Myocyte (in vitro differentiated cells): ENCODE data around the gene DAZAP1. TPM values are rescaled to one million over a fixed set of nuclear protein-coding genes. Genes with fewer than 3 reads are reported as not detected.

Source experiments
- DNase-seq: peaks from one replicate; pipeline ENCODE4 v3.0.0-alpha.2; 2012; ENCODE audit warnings: low read depth
- total RNA-seq: library from RNA; depleted of rRNA; stranded (reverse); fragments of >200 nt; gene quantifications from 2 replicates; pipeline ENCODE4 v1.2.3, GENCODE V29; 2014

Gene DAZAP1
- total RNA-seq, 1 donor from 2014 or later = 61.5 TPM

DNA sequence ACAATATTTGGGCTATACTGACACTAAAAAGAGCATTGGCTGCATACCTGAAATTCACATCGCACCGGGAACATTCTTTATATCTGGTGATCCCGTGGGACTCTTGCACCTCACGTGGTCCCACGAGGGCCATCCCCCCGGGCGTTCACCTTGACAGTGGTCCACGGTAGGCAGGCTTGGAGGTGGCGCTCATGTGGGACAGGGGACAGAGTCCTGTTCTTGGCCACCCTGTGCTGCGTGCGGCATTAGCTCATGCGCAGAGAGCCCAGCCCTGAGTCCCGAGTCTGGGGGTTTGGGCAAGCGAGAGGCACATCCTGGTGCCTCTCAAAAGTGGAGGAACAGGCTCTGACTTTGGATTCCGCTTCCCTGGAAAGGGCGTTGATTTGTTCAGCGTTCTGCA is 13.5 kb upstream of the DAZAP1 start:
- DNase-seq = no peak

DNA sequence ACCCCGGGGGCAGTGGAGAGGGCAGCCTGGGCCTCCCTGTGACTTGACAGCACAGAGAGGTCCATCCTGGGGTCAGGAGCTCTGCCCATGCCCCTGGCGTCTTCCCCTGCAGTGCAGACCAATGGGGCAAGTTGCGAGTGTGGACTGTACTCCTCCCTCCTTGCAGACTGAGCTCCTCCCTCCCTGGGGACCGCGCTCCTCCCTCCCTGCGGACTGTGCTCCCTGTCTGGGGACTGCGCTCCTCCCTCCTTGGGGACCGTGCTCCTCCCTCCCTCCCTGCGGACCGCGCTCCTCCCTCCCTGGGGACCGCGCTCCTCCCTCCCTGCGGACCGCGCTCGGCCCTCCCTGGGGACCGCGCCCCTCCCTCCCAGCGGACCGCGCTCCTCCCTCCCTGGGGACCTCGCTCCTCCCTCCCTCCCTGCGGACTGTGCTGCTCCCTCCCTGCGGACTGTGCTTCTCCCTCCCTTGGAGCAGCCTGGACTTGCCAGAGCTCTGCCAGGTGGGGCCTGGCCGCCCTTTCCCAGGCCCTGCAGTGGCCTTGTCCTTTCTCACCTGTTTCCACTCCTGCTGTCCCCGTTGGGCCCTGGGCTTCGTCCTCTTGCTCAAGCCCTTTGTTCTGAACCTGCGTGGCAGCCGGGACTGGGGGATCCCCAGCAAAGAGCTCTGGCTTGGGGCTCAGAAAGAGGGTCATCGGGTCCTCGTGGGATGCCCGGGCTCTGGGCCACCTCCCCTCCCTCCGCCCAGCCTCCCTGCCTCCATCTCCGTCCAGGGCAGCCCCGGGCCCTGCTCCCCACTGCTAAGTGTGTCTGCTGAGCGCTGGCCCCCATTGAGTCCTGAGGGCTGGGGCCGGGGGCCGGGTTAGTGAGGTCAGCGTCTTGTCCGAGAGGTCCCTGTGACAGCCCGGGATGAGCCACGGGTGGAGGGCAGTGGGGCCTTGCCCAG is 12.9 kb upstream of the DAZAP1 start:
- DNase-seq = no peak

DNA sequence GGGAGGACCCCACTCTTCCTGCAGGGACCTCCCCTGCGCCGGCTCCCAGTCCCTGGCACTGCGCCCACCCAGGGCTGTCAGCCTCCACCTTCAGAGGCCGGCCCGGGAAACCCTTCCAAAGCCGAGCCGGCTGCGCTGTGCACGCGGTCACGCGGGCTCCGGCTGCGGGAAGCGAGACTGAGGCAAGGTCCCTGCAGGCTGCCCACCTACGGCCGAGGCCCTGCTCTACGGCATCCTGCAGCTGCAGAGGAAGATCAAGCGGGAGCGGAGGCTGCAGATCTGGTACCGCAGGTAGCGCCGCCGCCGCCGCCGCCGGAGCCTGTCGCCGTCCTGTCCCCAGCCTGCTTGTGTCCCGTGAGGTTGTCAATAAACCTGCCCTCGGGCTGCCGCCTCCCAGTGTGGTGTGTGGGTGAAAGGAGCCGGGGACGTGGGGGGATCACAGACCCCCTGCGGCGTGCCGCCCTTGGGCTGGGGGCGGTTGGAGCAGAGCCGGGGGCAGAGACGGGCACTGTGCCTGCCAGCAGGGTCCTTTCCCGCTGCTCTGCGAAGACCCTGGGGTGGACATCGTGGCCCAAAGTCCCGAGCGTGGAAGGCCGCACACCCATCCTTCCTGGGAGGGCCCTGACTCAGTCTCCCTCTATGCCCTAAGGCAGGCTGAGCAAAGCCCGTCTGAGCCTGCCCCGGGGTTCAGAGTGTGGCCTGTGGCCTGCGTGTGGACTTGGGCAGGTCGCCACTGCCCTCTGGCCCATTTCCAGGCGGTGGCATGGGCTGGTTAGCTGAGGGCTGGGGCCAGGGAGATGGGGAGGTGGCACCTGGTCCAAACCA is 12.0 kb upstream of the DAZAP1 start:
- DNase-seq = peak; percentile 41

DNA sequence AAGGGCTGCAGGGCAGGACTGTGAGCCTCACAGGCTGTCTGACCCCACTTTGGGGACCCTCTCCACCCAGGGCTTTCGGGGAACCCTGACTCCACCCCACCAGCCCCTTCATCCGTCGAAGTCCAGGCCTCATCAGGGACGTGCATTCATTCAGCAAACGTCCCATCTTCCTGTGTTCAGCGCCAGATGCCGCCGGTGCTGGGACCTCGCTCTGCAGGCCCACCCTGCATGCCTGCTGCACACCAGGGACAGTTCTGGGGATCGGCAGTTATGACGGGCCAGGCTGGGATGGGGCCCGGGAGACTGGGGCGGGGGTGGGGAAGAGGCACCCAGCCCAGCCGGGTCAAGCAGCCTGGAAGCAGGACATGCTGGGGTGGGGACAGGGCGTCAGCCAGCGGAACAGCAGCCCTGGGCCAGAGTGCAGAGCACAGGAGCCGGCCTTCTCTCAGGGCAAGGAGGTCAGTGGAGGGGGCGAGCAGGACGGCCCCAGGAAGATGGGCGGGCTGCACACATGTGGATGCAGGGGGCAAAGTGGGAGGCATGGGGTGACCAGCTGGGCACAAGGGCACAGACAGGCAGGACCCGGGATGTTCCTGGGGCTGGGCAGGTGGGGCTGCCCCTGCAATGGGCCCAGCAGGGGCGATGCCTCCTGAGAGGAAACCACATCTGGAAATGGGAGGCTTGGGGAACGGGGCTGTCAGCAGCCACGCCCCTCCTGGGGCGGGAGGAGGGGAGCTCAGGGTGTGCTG is 11.2 kb upstream of the DAZAP1 start:
- no peak for DNase-seq

DNA sequence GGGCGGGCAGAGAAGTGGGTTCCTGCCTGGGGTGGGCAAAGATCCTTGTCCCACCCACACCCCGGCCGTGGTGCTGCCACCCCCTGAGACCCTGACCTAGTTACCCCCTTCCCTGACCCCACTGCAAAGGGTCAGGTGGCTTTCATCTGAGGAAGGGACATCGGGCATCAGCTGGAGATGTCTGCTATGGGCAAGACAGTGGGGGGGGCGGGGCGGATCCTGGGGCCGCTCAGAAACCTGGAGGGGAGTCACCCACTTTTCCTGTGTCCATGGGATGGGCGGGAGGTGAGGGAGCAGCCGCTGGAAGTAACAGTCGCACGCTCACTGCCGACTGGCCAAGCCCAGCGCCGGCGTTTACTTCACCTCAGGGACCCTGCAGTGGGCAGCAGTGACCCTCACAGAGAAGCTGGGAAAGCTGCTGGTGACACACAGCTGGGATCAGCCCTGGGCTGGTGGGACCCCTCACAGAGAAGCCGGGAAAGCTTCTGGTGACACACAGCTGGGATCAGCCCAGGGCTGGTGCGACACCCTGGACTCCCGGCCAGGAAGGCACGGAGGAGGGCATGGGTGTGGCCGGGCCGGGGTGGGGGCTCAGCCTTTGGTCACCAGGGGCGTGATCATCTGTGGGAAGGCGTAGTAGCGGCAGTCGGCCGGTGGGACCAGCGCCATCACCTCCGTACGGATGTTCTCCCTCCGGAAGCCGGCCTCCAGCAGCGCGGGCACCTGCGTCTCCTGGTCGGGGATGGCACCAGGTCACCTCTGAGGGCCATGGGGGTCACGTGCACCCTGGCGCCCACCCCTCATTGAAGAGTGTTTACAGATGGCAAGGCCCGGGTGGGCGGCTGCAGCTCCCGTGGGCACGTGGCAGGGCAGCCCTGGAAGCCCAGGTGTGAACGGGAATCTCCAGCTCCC is 10.4 kb upstream of the DAZAP1 start:
- DNase-seq = no peak

DNA sequence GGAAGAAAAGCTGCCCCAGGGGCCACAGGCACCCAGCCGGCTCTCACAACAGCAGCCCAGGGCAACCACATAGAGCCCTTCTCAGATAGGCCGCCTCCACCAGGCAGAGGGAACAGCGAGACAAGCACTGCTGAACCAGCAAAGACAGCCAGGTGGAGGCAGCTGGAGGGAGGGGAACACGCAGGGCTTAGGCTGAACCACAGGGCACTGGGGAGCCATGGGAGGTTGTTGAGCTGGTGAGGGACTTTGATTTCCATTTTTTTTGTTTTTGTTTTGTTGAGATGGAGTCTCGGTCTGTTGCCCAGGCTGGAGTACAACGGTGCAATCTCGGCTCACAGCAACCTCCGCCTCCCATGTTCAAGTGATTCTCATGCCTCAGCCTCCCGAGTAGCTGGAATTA is 9.5 kb upstream of the DAZAP1 start:
- no peak for DNase-seq

DNA sequence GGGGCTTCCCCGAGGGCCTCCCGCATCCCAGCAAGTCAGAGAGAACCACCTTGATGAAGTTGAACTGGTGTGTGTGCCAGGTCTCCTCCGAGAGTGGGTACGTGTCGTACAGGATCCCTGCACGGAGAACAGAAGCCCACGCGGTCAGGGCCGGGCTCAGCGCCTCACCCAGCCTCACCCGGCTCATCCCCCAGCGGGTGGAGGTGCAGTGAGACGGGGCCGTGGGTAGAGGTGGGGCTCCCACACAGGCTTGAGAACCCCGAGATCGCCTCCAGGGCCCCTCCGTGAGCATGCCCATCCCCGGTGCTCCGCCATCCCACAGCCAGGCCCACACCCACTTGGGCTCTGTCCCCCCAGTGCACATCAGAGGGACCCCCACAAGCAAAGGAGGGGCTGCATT is 8.3 kb upstream of the DAZAP1 start:
- DNase-seq = no peak

DNA sequence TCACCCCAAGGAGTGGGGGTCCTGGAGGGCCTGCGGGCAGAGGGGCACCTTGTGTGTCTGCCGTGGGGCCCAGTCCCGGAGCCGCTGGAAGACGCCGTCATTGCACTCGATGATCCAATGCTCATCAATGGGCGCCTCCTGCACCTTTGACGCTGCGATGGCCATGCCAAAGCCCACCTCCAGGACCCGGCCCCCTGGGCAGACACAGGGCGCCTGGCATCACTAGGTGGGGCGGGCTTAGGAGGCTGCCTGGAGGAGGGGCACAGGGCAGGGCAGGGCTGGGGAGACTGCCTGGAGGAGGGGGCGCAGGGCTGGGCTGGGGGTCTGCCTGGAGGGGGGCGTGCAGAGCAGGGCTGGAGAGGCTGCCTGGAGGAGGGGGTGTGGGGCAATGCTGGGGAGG is 7.6 kb upstream of the DAZAP1 start:
- no peak for DNase-seq

DNA sequence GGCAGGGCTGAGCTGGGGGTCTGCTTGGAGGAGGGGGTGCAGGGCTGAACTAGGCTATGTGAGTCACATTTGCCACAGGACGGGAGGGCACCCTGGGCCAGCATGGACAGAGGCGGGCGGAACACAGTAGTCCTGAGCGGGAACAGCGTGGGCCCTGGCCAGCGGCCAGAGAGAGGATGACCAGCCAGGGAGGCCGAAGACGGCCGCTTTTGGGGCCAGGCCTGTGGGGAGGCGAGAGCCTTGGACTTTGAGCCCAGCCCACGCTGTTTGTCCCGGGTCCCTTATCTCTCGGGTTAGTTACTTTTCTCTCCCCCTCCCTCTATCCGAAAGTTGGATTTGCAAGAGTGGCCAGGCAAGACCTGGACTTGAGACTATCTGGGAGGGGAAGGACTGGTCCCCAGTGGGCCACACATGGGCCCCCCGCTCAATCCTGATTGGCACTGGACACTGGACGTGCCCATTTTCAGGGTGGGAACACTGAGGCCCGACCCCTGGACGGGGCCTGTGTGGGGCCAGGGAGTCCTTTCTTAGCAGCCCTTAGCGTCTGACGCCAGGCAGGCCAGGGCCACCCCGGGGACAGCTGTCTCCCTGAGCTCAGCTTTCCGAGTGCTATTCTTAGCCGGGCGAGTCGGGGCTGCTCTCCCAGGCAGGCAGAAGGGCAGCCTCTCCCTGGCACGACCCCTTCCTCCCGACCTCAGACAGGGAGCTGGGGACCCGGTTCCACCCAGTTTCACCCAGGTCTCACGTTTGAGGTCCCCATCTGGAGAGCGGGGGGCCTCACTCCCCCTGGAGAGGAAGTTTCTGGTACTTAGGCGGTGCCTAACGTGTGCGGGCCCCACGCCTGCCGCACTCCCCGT is 6.9 kb upstream of the DAZAP1 start:
- peak; percentile 90 for DNase-seq

DNA sequence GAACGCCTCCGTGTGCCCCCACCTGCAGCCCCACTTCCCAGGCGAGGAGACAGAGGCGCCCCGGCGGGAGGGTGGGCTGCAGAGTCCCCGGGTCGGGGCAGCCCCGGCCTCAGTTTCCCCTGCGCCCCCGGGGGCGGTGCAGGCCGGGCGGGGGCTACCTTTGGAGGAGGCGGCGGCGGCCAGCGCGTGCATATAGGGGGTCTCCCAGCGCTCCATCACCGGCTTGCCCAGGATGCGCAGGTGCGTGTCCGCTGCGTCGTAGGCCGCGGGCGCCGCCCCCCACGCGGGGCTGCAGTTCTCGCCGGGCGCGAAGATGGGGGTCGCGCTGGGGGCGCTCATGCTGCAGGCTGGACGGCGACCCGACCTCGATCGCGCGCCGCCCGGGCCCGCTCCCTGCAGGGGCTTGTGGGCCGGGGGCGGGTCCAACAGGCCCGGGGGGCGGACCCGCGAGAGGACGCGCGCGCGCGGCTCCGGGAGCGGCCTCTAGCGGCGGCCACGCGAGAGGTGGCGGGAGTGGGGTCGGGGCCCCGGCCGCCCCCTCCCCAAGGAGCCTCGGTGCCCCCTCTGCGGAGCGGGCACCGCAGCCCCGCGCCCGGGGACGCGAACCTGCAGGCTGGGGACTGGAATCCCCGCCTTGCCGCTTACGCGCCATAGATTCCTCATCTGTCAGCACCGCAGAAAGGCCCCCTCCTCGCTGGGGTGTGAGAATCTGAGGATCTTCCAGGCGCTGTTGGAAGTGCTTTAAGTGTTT is 6.1 kb upstream of the DAZAP1 start, which contains the start of gene GAMT:
Gene GAMT (minus strand): TSS at position 405 of the 751 bp plus-strand sequence. CDS start 66 bp downstream, at position 339.
- DNase-seq = peak; percentile 66

DNA sequence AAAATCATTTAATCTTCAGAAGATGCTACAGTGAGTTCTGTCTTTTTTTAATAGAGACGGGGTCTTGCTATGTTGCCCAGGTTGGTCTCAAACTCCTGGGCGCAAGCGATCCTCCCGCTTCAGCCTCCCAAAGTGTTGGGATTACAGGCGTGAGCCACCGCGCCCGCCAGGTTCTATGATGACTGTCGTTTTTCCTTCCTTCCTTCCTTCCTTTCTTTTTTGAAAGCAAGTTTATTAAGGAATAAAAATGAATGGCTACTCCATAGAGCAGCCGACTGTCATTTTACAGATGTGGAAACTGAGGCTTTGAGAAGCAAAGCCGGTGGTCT is 5.5 kb upstream of the DAZAP1 start:
- DNase-seq = no peak

DNA sequence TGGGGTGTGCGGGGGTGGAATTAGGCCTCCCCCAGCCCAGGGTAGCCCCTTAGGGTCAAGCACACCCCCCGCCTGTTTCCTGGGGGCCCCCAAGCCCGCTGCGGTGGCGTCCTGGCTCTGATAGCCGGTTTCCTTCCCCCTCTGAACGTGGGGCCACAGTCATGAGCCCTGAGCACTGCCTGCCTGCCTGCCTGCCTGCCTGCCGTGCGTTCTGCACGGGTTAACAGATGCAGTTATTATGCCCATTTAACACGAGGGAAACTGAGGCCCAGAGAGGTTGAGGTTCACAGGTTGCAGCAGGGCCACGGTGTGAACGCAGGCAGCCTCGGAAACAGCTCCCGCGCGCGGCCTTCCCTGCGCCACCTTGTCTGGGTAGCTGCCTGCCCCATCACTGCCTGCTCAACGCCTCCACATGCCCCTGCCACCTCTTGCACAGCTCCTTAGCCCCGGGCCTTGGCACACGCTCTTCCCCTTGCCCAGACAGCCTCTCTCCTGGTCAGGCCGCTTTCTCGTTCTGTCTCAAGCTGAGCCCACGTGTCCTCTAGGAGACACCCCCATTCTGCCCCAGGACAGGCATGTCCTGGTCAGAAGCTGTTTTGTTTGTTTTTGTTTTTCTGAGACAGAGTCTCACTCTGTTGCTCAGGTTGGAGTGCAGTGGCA is 4.8 kb upstream of the DAZAP1 start:
- no peak for DNase-seq

DNA sequence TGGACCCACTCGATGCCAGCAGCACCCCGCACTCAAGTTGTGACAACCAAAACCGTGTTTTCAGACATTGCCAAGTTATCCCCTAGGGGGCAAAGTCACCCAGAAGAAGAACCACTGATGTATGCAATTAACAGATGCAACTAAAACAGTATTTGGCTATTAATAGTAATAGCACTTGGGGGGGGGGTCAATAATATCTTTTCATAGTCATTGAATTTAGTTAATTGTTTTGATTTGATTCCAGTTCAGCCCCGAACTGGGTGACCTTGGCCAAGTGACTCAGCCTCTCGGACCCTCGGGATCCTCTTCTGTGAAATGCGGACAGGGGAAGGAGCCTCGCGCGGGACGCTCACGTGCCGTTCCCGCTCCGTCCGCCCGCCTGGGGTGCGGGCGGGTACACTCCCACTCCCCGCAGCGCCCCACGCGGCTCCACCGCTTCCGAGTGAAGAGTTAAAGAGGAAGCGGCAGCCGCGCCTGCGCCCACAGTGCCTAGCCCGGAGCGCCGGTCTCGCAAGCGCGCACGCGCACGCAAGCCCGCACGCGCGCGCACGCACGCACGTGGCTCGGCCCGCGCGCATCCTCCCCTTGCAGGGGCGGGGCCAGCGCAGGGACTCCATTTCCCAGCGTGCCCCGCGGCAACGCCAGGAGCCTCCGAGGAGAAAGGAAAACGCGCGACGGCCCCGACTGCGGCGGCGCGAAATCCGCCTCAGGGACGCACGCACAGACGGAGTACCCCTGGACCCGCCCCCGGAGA is 435 bp upstream of the DAZAP1 start:
- peak; percentile 99 for DNase-seq

DNA sequence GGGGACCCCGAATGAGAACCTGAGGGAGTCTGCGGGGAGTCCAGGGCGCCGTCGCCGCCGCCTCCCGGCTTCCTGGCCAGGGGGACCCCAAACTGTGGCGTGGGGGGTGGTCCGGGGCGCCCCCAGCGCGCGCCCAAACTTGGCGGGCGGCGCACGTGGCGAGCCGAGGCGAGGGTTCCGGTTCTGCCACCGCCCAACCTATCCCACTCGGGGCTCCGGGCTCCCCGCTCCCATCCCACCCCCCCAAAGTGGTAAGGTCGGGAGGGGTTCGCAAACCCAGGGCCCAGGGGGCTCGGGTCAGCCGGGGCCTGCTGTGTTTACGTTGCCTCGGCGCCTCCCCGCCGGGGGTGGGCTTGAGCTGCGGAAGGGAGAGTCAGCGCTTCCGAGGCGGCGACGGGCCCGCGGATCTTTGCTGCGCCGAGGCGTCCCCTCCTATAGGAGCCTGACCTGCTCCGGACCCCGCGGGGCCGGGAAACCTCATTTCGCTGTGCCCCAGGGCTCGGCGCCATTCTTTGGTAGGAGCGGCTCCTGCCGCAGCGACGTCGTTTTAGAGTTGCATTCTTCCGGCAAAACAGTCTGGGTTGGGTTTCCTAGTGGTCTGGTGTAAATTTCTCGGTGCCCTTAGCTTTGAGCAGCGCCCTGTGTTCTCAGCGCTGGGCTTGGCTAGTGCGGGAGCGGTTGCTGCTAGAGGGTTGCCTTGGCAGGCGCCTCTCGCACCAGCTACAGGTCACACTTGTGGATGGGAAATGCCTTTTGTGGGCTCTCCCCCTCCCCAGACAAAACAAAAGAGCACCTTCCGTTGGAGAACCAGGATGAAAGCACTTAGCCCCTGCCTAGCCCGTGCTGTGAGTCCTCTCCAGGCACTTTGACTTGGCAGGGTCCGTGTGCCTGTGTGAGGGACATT is 1.2 kb downstream of the DAZAP1 start:
- peak; percentile 63 for DNase-seq

DNA sequence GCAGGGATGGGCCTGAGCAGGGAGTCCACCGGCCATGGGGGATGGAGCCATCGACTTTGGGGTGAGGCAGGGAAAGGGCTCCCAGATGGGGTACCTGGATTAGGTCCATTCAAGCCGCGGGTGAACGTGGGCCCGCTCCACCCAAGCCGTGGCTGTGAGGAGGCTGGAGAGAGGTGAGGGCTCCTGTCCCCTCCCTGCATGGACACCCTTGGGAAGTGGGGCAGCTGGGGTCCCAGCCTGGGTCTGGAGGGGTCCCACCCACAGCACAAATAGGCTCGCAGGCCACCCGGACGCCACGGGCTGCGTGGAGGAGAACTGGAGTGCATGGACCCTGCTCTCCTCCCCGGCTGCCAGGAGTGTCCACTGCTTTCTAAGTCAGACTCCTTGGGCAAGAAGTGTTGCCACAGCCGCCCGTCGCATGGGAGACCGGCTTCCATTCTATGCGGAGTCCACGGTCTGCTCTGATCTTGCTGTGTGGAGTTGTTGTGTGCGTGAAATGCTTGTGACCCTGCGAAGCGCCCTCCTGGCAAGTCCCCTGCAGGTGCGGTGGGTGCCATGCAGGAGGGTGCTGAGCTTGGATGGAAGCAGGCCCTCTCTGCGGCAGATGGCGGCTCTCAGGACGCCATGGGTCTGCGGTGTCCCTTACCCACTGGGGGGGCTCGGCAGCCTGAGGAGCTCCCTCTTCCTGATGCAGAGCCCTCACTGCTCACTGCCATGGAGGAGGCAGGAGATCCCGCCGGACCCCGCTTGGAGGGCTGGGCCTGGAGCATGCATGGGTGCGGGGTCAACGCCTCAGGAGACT is 2.0 kb downstream of the DAZAP1 start:
- no peak for DNase-seq
